NB4 (cell line): ENCODE results near the gene ADAP2.
A peak's percentile ranks its signal among the peaks of the same experiment; 100 is the strongest.

Experiments used
- DNase-seq: peaks from one replicate; pipeline ENCODE4 v3.0.0; 2010; ENCODE audit warnings: low read depth
- H3K4me3 ChIP-seq: one replicate; pipeline ENCODE4 v1.5.1; 2011; ENCODE audit warnings: mild to moderate bottlenecking, low read depth, low read length, moderate library complexity
- MYC ChIP-seq: IDR thresholded peaks from 2 replicates; pipeline ENCODE4 v1.6.1; 2011; ENCODE audit warnings: low read depth, low read length
- POLR2A ChIP-seq: IDR thresholded peaks from 2 replicates; pipeline ENCODE4 v1.6.1; 2011; ENCODE audit warnings: mild to moderate bottlenecking; ENCODE audit not compliant: insufficient read length; ENCODE audit errors: extremely low read depth
- TF ChIP-seq, protein P1 (sequence below): IDR thresholded peaks from 2 replicates; pipeline ENCODE4 v1.6.1; 2011; ENCODE audit warnings: low read depth, low read length
- TF ChIP-seq, protein P2 (sequence below): IDR thresholded peaks from one replicate; pipeline ENCODE4 v1.5.1; 2012; ENCODE audit warnings: low read depth, low read length

ADAP2 gene

GRCh38 chr17:30942308-30943079, 20.7 kb downstream of the ADAP2 start:
- DNase-seq: no peak
- H3K4me3 ChIP-seq: no peak overlapping the region
- TF ChIP-seq, protein P1, sequence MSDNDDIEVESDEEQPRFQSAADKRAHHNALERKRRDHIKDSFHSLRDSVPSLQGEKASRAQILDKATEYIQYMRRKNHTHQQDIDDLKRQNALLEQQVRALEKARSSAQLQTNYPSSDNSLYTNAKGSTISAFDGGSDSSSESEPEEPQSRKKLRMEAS: no peak
- TF ChIP-seq POLR2A (no peak), MYC (no peak)
- TF ChIP-seq, protein P2, sequence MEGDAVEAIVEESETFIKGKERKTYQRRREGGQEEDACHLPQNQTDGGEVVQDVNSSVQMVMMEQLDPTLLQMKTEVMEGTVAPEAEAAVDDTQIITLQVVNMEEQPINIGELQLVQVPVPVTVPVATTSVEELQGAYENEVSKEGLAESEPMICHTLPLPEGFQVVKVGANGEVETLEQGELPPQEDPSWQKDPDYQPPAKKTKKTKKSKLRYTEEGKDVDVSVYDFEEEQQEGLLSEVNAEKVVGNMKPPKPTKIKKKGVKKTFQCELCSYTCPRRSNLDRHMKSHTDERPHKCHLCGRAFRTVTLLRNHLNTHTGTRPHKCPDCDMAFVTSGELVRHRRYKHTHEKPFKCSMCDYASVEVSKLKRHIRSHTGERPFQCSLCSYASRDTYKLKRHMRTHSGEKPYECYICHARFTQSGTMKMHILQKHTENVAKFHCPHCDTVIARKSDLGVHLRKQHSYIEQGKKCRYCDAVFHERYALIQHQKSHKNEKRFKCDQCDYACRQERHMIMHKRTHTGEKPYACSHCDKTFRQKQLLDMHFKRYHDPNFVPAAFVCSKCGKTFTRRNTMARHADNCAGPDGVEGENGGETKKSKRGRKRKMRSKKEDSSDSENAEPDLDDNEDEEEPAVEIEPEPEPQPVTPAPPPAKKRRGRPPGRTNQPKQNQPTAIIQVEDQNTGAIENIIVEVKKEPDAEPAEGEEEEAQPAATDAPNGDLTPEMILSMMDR: no peak

DNA sequence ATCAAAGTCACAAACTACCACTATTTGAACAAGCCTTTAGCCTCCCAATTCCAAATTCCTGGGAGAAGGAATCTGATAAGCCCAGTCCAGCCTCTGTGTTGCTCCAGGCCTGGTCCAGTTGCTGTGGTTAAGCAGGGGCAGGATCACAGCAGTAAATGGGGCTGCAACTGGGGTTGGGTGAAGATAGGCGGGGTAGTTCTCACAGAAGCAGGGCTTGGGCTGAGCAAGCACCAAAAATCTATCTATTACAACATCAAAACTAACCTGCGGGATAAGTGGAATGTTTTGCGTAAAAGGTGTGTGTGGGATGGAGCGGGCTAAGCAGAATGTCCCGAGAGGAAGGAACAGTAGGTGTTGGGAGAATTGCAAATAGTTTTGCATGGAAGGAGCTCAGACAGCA, 26.1 kb downstream of the ADAP2 start:
- DNase-seq: no peak
- no peak for TF ChIP-seq MYC
- TF ChIP-seq, protein P2: no peak
- TF ChIP-seq POLR2A: no peak
- TF ChIP-seq, protein P1: no peak
- H3K4me3 ChIP-seq: no peak overlapping the region

DNA sequence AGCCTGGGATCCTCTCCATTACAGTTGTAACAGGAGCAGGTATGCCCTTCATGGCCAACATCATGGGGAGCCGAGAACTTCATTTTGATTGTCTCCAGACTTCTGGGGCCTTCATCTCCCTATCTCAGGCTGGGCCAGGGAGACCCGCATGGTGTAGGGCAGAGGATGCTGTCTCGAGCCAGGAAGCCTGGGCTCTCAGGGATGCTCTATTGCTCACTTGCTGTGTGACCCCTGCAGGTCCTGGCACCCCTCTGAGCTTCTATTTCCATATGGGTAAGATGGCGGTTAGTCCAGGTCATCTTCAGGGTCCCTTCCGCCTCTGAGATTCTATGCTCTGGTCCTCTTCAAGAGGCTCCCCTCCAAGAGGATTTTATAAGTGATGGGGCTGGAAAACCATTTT, 28.4 kb downstream of the ADAP2 start:
- TF ChIP-seq, protein P2: no peak
- TF ChIP-seq MYC: no peak
- no peak overlapping the region for H3K4me3 ChIP-seq
- DNase-seq: no peak

GRCh38 chr17:30950669-30951399, 29.1 kb downstream of the ADAP2 start:
- DNase-seq: no peak
- H3K4me3 ChIP-seq: no peak overlapping the region
- TF ChIP-seq MYC (no peak), POLR2A (no peak)
- TF ChIP-seq, protein P2: no peak
- TF ChIP-seq, protein P1: no peak

DNA sequence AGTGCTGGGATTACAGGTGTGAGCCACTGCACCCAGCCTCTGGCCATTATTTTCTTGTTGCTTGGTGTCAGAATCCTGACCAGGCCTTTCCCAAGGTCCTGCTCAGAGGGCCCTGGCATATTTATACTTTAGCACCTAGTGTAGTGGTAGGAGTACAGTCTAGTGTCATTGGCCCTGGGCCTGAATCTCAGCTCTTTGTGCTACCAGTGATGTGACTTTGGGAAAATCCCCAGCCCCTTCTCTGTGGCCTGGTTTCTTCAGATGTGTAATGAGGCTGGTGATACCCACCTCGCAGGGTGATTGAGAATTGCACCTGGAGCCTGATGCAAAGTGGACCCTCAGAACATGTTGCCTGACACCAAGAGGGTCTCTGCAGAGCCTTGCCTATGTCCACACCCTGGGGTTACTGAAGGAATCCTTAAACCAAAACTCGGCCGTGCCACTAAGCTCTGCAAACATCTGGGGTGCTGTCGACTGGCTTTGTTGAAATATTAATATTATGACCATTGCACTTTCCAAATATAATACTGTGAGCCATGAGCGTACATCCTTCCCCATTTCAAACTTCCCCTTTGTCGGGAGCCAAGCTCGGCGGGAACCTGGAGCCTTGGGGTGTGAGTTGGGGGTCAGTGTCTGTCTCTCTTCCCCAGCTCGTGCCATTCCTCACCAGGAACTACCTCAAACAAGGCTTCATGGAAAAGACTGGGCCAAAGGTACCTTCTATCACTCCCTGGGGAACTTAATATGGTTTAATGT, 31.1 kb downstream of the ADAP2 start:
- DNase-seq: peak; percentile 68
- TF ChIP-seq, protein P2: no peak
- TF ChIP-seq POLR2A: no peak
- no peak for TF ChIP-seq MYC
- TF ChIP-seq, protein P1: no peak
- no peak overlapping the region for H3K4me3 ChIP-seq
